Stimulated activated CD4-positive, alpha-beta T cell treated with anti-CD3 and anti-CD28 coated beads, Interleukin-12 subunit alpha, Interleukin-12 subunit beta, amount 100 ng/mL, for 48 hours (primary cell): ENCODE results near the gene DIPK1B.
A peak's percentile ranks its signal among the peaks of the same experiment; 100 is the strongest.
"Not testable (repeated sequence)": the region's sequence is repeated elsewhere in the genome, so short reads cannot be mapped to it uniquely, and the experiment has no call there.

Experiments
- DNase-seq, 3 donors: peaks; one replicate each; pipeline ENCODE4 v3.0.0-alpha.2; 2020; ENCODE audit warnings: low read depth in 2 of 3, low spot score in 1 of 3

DIPK1B gene

GRCh38 chr9:136765745-136766409, 53.5 kb downstream of the DIPK1B start:
- not testable (repeated sequence) for DNase-seq

GRCh38 chr9:136766410-136767120, 54.2 kb downstream of the DIPK1B start:
- peak; percentile 27 to 50 (median 43) for DNase-seq

- peak in 2 of 3 donors; percentile 46 to 56 for DNase-seq
These were observed 57.4 kb downstream of the DIPK1B start for GRCh38 chr9:136769710-136770191.

GRCh38 chr9:136771907-136772415, 59.6 kb downstream of the DIPK1B start:
- DNase-seq = no peak

GRCh38 chr9:136773386-136774044, 61.1 kb downstream of the DIPK1B start:
- DNase-seq = no peak
